NT2/D1 (cell line): ENCODE data around the gene GPR15.

Experiments
- YY1 ChIP-seq: IDR thresholded peaks from 2 replicates; pipeline ENCODE4 v1.6.1; 2011; ENCODE audit not compliant: insufficient read length, insufficient read depth
- ZNF274 ChIP-seq: IDR thresholded peaks from 2 replicates; pipeline ENCODE4 v1.6.1; 2011; ENCODE audit warnings: mild to moderate bottlenecking, low read depth, low read length

GRCh38 chr3:98518816-98519215 is 13.0 kb upstream of the GPR15 start:
- no peak for TF ChIP-seq ZNF274
- no peak for TF ChIP-seq YY1
